ENCODE measurements around the gene PIM3. TPM values are rescaled to one million over a fixed set of nuclear protein-coding genes. Genes with fewer than 3 reads are reported as not detected.

PIM3 gene
- total and polyA plus RNA-seq, 2 donors = 17.1 to 74.5 TPM

DNA sequence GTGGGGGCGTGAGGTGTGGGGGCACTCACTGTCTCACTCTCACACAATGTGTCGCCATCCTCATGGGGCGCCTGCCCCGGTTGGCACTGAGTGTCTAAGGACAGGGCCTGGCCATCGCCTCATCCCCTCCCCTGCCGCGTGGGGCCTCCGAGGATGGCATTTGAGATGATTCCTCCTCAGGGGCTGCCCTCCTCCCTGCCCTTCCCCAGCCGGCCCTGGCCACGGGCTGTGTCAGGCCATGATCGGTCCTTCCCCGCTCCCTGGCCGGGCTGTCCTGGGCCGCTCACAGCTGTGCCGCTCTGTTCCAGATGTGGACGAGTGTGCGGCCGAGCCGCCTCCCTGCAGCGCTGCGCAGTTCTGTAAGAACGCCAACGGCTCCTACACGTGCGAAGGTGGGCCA is 37.6 kb upstream of the PIM3 start:
- H3K4me3 ChIP-seq (ENCODE audit: low read depth, low read length) = no peak overlapping the region
- DNase-seq (ENCODE audit: extremely low spot score) = no peak
- WGBS = 91% methylated on average over 25 of the region's 25 CpGs
- H3K36me3 ChIP-seq (ENCODE audit: insufficient read depth) = no peaks in the 10 kb centered on the region
- no peak overlapping the region for H3K27ac ChIP-seq (ENCODE audit: low read depth)
- no peaks in the 10 kb centered on the region for H3K4me1 ChIP-seq (ENCODE audit: insufficient read depth)

DNA sequence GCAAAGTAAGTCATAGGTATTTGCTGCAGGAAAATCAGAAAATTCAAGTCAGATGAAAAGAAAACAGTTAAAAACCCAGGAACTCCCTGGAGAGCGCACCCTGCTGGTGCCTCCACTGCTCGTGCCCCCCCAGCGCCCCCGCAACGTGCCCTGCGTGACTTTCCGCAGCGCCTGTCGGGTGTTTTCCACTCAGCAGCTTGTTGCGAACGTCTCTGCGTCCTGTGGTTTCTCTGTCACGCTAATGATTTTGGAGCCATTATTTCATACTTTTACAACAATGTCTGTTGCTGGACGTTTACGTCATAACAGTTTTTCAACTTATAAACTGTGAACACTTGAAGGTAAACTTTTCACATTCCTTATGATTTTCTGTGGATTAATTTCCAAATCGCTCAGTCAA is 37.1 kb upstream of the PIM3 start:
- DNase-seq (ENCODE audit: extremely low spot score) = no peak
- Histone ChIP-seq H3K4me1 (ENCODE audit: insufficient read depth) (no peaks in the 10 kb centered on the region), H3K4me3 (ENCODE audit: low read depth, low read length) (no peak overlapping the region), H3K27ac (ENCODE audit: low read depth) (no peak overlapping the region), H3K36me3 (ENCODE audit: insufficient read depth) (no peaks in the 10 kb centered on the region)
- WGBS = 72% methylated on average over 16 of the region's 16 CpGs

DNA sequence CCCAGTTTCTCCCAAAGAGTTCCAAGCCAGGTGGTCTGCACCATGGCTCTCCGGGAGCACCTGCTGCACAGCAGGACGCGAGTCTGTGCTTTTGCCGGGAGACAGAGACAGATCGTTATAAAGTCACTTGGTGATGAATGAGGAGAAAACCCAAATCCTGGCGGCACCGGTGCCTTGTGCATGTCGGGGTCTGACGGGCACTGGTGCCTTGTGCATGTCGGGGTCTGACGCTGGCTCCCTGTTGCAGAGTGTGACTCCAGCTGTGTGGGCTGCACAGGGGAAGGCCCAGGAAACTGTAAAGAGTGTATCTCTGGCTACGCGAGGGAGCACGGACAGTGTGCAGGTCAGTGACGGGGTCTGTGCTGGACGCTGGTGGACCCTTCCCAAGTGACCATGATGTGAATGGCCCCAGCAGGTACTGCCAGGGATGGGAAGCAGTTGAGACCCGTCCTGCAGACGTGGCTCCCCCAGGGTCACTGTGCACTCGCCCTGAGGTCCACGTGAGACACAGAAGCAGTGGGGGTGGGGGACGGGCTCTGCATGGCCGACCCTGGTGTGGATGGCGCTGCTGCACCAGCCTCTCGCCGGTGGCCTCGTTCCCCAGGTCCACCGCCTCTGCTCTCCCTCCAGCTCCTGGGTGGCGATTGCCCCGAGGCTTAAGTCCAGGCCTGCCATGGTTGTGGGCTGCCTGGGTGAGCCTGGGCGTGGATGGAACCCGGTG is 36.3 kb upstream of the PIM3 start:
- Histone ChIP-seq H3K36me3 (ENCODE audit: insufficient read depth) (no peaks in the 10 kb centered on the region), H3K4me1 (ENCODE audit: insufficient read depth) (no peaks in the 10 kb centered on the region), H3K27ac (ENCODE audit: low read depth) (no peak overlapping the region), H3K4me3 (ENCODE audit: low read depth, low read length) (no peak overlapping the region)
- no peak for DNase-seq (ENCODE audit: extremely low spot score)
- WGBS = 95% methylated on average over 31 of the region's 31 CpGs

DNA sequence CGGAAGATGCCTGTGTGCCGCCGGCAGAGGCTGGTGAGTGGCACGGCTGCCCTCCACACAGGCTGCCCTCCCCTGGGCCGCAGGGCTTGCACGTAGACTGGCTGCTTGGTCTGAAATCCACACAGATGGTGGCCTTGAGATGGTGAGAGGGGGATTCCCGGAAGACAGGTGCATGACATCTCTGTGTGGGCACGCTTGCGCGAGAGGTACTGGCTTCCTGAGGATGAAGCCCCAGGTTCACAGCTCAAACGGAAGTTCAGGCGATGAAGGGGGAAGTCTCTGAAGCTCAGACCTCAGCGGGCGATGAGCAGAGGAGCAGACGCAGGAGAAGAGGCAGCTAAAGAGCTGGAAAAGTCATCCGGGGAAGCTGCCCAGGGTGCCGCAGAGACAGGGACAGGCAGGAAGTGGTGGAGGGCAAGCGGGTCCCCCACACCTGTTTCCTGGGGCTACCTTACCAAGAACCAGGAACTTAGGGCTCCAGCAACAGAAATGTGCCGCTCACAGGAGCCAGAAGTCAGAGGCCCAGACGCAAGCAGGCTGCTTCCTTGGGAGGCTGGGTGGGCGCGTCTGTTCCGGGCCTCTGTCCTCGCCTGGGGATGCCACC is 34.9 kb upstream of the PIM3 start:
- WGBS = 88% methylated on average over 24 of the region's 24 CpGs
- no peaks in the 10 kb centered on the region for H3K4me1 ChIP-seq (ENCODE audit: insufficient read depth)
- no peaks in the 10 kb centered on the region for H3K36me3 ChIP-seq (ENCODE audit: insufficient read depth)
- H3K27ac ChIP-seq (ENCODE audit: low read depth) = no peak overlapping the region
- no peak for DNase-seq (ENCODE audit: extremely low spot score)
- no peak overlapping the region for H3K4me3 ChIP-seq (ENCODE audit: low read depth, low read length)

DNA sequence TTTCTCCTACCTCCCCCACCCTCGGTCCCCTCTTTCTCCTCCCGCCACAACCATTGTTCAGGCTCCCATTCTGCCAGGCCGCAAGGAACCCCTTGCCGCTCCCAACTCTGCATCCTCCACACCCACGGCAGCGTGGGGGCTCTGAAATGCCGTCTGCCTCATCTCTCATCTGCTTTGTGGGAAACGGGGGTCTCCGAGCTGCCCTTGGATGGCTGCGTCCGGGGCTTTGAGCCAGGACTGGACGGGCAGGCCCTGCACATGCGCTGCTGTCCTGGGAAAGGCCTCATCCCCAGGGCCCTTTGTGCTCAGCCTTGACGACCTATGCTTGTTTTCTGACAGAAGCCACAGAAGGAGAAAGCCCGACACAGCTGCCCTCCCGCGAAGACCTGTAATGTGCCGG is 33.7 kb upstream of the PIM3 start:
- no peaks in the 10 kb centered on the region for H3K4me1 ChIP-seq (ENCODE audit: insufficient read depth)
- no peak overlapping the region for H3K27ac ChIP-seq (ENCODE audit: low read depth)
- 80% methylated on average over 18 of the region's 18 CpGs for WGBS
- H3K36me3 ChIP-seq (ENCODE audit: insufficient read depth) = no peaks in the 10 kb centered on the region
- H3K4me3 ChIP-seq (ENCODE audit: low read depth, low read length) = no peak overlapping the region
- no peak for DNase-seq (ENCODE audit: extremely low spot score)

DNA sequence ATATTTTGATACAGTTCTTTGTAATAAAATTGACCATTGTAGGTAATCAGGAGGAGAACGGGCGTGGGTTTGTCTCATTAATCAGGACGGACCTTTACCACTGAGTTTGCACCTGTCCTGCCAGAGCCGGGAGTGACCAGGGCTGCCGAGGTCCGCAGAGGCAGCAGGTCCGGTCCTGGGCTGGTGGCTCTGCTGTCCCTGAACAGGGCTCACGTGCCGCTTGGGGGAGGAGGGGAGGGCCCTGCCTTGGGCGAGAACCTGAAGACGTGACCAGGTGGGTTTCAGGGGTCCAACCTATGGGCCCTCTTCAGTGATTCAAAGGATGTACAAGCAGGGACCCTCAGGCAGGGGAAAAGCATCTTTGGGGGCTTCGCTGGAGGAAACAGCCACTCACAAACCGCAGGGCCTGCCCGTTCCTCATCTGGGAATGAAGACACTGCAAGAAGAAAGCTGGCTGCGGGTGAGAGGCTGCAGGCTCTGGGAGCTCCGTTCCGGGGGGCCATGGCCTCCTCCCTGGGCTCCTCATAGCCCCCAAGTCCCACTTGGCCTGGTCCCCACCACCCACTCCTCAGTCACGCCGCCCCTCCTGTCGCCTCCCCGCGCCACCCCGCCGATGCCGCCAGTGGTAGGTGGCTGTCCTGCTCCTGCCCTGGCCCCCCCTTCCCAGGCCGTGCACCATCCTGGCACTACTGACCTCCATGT is 32.9 kb upstream of the PIM3 start:
- DNase-seq (ENCODE audit: extremely low spot score) = no peak
- H3K4me1 ChIP-seq (ENCODE audit: insufficient read depth) = no peaks in the 10 kb centered on the region
- no peak overlapping the region for H3K27ac ChIP-seq (ENCODE audit: low read depth)
- no peak overlapping the region for H3K4me3 ChIP-seq (ENCODE audit: low read depth, low read length)
- 93% methylated on average over 26 of the region's 26 CpGs for WGBS
- H3K36me3 ChIP-seq (ENCODE audit: insufficient read depth) = no peaks in the 10 kb centered on the region

DNA sequence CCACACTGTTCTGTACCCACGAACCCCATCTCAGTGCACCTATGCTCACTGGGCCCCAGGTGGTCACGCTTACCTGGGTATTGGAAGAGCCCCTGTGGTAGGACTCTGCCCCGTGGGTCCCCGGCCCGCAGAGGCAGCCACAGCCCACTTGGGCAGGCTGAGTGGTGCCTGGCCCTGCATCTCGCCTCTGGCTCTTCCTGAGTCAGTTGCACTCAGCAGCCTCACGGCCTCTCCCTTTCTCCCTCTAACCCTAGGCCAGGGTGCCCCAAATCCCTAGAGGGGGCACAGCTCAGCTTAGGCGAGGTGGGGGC is 32.4 kb upstream of the PIM3 start:
- Histone ChIP-seq H3K4me1 (ENCODE audit: insufficient read depth) (no peaks in the 10 kb centered on the region), H3K36me3 (ENCODE audit: insufficient read depth) (no peaks in the 10 kb centered on the region), H3K4me3 (ENCODE audit: low read depth, low read length) (no peak overlapping the region), H3K27ac (ENCODE audit: low read depth) (no peak overlapping the region)
- no peak for DNase-seq (ENCODE audit: extremely low spot score)
- 90% methylated on average over 8 of the region's 8 CpGs for WGBS

DNA sequence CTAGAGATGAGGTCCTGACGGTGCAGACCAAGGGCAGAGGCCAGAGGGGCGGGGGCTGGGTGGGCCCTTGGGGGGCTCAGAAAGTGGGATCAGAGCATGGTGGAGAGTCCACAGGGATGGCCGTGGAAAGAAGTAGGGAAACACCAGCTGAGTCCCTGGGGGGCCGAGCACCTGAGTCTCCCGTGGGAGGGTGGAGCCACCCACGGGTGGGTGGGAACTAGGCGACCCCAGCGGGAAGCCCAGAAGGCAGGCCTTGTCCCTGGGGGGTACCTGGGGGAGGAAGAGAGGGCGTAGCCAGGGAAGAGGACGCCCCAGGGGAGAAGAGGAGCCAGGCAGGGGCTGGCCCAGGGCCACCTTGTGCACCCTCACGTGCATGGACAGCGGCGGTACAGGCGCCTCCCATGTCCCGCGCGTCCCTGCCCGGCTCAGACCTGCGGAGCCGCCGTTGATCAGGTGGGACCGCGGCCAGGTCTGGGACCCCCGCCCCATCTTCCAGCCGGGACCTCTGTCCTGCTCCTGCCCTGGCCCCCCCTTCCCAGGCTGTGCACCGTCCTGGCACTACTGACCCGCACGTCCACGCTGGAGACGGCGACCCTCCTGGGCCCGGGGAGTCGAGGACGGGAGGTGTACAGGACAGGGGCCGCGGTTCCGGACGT is 31.9 kb upstream of the PIM3 start:
- Histone ChIP-seq H3K36me3 (ENCODE audit: insufficient read depth) (no peaks in the 10 kb centered on the region), H3K4me3 (ENCODE audit: low read depth, low read length) (no peak overlapping the region), H3K27ac (ENCODE audit: low read depth) (no peak overlapping the region), H3K4me1 (ENCODE audit: insufficient read depth) (no peaks in the 10 kb centered on the region)
- no peak for DNase-seq (ENCODE audit: extremely low spot score)
- WGBS = 49% methylated on average over 38 of the region's 38 CpGs

DNA sequence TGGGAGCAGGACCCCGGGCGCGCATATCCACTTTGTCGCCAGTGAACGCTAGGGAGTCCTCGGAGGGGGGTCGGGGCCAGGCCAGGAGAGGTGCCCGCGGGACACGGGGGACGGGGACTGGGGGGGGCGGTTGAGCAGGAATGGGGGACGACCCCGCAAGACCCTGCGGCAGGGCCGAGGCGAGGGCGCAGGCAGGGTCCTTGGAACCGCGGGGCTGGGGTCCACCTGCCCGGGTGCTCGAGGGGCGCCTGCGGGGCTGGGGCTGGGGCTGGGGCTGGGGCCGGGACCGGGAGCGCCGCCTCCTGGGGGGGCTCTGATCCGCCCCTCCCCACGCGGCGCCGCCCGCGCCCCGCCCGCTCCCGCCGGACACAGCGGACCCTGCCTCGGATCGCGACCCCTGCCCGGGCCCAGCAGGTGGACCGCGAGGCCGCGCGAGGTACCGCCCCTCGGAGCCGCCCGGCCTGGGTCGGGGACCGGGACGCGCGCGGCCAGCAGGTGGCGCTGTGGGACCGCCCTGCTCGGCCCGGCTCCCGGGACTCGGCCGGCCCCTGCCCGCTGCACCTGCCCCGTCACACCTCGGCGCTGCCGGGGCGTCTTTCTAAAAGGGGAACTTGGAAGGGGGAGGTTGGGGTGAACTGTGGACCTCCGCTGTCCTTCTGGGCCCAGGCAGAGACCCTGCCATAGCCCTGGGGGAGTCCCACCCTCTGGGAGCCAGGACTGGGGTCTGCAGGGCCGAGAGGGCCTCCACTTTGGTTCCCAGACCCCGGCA is 31.2 kb upstream of the PIM3 start:
- no peak for DNase-seq (ENCODE audit: extremely low spot score)
- H3K36me3 ChIP-seq (ENCODE audit: insufficient read depth) = no peaks in the 10 kb centered on the region
- H3K27ac ChIP-seq (ENCODE audit: low read depth) = no peak overlapping the region
- no peak overlapping the region for H3K4me3 ChIP-seq (ENCODE audit: low read depth, low read length)
- 5% methylated on average over 74 of the region's 75 CpGs for WGBS
- H3K4me1 ChIP-seq (ENCODE audit: insufficient read depth) = no peaks in the 10 kb centered on the region

DNA sequence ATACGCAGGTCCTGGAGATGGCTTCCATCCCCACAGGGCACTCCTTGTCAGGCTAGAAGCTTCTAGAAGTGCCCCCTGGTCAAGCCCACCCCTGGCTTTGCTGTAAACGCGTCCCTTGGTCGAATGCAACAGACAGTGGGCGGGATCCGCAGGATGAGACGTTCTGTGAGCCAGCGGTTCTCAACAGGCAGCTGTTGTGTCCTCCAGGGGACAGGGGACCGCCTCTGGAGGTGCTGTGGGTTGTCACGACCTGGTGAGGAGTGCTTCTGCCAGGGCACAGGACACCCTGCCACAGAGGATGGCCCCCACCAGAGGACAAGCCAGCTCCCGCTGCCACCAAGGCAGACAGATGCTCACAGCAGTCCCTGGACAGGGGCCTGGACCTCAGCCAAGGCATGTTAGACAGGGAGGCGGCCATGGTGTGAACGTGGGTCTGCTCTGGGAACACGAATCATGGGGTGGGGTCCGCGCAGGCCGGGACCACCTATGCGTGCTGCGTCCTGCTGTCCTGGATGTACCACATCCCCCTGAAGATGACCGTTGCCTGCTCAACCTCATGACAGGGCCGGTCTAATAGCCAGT is 30.5 kb upstream of the PIM3 start:
- H3K36me3 ChIP-seq (ENCODE audit: insufficient read depth) = no peaks in the 10 kb centered on the region
- no peak overlapping the region for H3K4me3 ChIP-seq (ENCODE audit: low read depth, low read length)
- no peak overlapping the region for H3K27ac ChIP-seq (ENCODE audit: low read depth)
- H3K4me1 ChIP-seq (ENCODE audit: insufficient read depth) = peaks cover 1% of the 10 kb centered on the region
- DNase-seq (ENCODE audit: extremely low spot score) = no peak
- WGBS = 68% methylated on average over 21 of the region's 21 CpGs

DNA sequence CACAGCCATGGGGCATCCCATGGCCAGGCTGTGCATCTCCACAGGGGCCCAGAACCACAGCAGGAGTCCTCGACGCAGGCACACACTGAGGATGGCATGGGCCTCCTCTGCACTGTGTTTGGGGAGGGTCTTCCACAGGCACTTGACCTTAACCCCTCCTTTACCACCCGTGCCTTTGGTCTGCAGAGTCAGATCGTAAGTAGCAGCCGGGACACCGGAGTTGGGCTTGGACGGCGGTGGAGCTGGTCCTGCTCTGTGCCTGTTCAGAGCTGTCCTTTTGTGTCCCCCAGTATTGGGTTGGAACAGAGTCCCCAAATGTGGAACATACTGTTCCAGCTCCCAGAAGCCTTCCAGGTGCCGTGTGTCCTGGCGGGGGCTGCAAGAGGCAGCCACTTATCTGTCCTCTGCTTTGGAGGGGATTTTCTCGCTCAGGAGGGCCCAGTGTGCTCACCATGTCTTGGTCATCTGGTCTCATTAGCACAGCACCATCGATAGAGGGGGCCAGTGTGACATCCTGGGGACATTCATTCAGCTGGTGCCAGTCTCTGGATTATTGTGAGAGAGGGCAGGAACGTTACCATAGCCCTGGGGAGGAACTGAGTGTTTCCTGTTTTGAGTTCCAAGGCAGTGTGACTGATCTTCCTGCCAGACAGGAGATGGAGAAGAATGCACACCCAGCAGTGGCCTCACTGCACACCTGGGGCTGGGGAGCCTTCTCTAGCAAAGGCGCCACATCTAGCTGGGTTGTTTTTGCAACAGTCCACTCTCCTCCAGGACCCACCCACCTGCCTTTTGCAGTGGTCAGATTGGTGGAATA is 29.8 kb upstream of the PIM3 start:
- 58% methylated on average over 14 of the region's 14 CpGs for WGBS
- H3K27ac ChIP-seq (ENCODE audit: low read depth) = no peak overlapping the region
- H3K4me3 ChIP-seq (ENCODE audit: low read depth, low read length) = no peak overlapping the region
- peak; percentile 57 for DNase-seq (ENCODE audit: extremely low spot score)
- no peaks in the 10 kb centered on the region for H3K36me3 ChIP-seq (ENCODE audit: insufficient read depth)
- H3K4me1 ChIP-seq (ENCODE audit: insufficient read depth) = peaks cover 1% of the 10 kb centered on the region

DNA sequence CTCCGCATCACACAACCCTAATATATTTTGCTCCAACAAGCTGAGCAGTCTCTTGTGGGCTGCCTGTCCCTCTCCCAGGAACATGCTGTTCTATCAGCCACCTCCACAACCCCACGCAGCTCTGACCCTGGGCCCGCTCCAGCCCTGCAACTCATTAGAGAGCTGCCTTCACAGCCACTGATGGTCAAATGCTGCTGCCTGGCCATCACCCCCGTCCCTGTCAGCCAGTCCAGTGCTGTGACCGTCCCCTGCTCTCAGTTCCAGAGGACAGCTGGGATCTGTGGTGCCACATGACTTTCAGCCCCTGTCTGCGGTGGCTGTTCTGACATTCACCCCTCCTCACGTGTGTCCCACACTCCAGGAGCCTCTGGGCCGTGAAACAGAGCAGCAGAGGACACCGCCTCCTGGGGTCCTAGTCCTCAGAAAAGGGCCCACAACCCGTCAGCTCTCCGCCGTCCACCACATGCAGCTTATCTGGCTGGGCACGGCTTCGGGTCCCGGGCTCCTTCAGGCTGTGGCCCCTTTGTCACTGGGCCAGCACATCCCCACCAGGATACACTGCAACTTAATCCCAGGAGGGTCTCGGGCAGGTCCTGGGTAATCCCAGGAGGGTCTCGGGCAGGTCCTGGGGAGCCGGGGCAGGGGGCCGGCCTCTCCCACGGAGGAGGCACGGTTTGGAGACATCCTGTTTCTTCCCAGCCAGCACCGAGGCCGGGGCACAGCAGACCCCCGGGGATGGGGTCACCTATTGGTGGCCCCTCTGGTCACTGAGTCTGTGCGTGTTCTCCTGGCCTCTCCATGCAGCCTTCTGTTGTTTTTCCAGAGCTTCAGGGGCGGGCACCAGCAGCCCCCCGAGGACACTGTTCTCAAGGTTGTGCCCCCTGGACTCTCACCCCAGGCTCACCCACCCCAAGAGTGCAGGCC is 27.1 kb upstream of the PIM3 start:
- no peak for DNase-seq (ENCODE audit: extremely low spot score)
- no peaks in the 10 kb centered on the region for H3K36me3 ChIP-seq (ENCODE audit: insufficient read depth)
- peaks cover 1% of the 10 kb centered on the region for H3K4me1 ChIP-seq (ENCODE audit: insufficient read depth)
- peak overlapping the region; percentile 34 for H3K27ac ChIP-seq (ENCODE audit: low read depth)
- 75% methylated on average over 27 of the region's 27 CpGs for WGBS
- H3K4me3 ChIP-seq (ENCODE audit: low read depth, low read length) = no peak overlapping the region

All from urinary bladder (tissue), 4 donors.